GM12873 (cell line): ENCODE data around the gene CMKLR1.

Source experiments
- CTCF ChIP-seq: IDR thresholded peaks from 2 replicates; pipeline ENCODE4 v1.5.1; 2012; ENCODE audit warnings: low read depth, mild to moderate bottlenecking, moderate library complexity, low read length, control low read depth; ENCODE audit not compliant: insufficient read depth; ENCODE audit errors: missing control alignments

The CMKLR1 gene

GRCh38 chr12:108312073-108312659 is 26.9 kb downstream of the CMKLR1 start:
- TF ChIP-seq CTCF, result no peak

- TF ChIP-seq CTCF, result no peak
Measured at GRCh38 chr12:108311605-108312004, 27.5 kb downstream of the CMKLR1 start.

GRCh38 chr12:108310489-108310888 is 28.6 kb downstream of the CMKLR1 start:
- no peak for TF ChIP-seq CTCF

- no peak for TF ChIP-seq CTCF
Measured at GRCh38 chr12:108309674-108310312, 29.3 kb downstream of the CMKLR1 start.

- TF ChIP-seq CTCF, result no peak
Measured at GRCh38 chr12:108308395-108309085, 30.6 kb downstream of the CMKLR1 start.

- no peak for TF ChIP-seq CTCF
Measured at GRCh38 chr12:108307006-108307405, 32.1 kb downstream of the CMKLR1 start.

GRCh38 chr12:108306506-108306905 is 32.6 kb downstream of the CMKLR1 start:
- no peak for TF ChIP-seq CTCF
